IMR-90 (cell line): ENCODE data around the gene DDT.
"Not testable (repeated sequence)": the region's sequence is repeated elsewhere in the genome, so short reads cannot be mapped to it uniquely, and the experiment has no call there.

Source experiments
- BHLHE40 ChIP-seq: fragments of 150-350 bp; IDR thresholded peaks from 2 replicates; pipeline ENCODE4 v1.6.1; 2016; ENCODE audit warnings: mild to moderate bottlenecking, low read depth, low read length
- CTCF ChIP-seq: conservative IDR thresholded peaks from 2 replicates; pipeline ENCODE4 v1.5.1; 2012; ENCODE audit warnings: mild to moderate bottlenecking, low read depth, low read length, improper control_type of control experiment
- ELK1 ChIP-seq: fragments of 150-350 bp; IDR thresholded peaks from 2 replicates; pipeline ENCODE4 v1.6.1; 2016; ENCODE audit warnings: low read depth, mild to moderate bottlenecking, low read length, moderate library complexity, borderline replicate concordance
- FOS ChIP-seq: fragments of 150-350 bp; IDR thresholded peaks from 2 replicates; pipeline ENCODE4 v1.6.1; 2016; ENCODE audit warnings: low read depth, low read length
- MAFK ChIP-seq: IDR thresholded peaks from 2 replicates; pipeline ENCODE4 v1.6.1; 2012; ENCODE audit warnings: low read depth, low read length, improper control_type of control experiment
- MAZ ChIP-seq: IDR thresholded peaks from 2 replicates; pipeline ENCODE4 v1.6.1; 2012; ENCODE audit warnings: low read depth, mild to moderate bottlenecking, low read length, improper control_type of control experiment, moderate library complexity, borderline replicate concordance
- POLR2A ChIP-seq: IDR thresholded peaks from 2 replicates; pipeline ENCODE4 v1.6.1; 2012; ENCODE audit warnings: mild to moderate bottlenecking, low read depth, low read length
- RAD21 ChIP-seq: IDR thresholded peaks from 2 replicates; pipeline ENCODE4 v1.6.1; 2012; ENCODE audit warnings: low read length, improper control_type of control experiment
- RCOR1 ChIP-seq: IDR thresholded peaks from 2 replicates; pipeline ENCODE4 v1.6.1; 2012; ENCODE audit warnings: mild to moderate bottlenecking, low read length, improper control_type of control experiment; ENCODE audit not compliant: insufficient replicate concordance
- RFX5 ChIP-seq: IDR thresholded peaks from 2 replicates; pipeline ENCODE4 v1.8.0; 2012; ENCODE audit warnings: low read depth, mild to moderate bottlenecking, low read length, moderate library complexity
- SMC3 ChIP-seq: fragments of 150-350 bp; IDR thresholded peaks from 2 replicates; pipeline ENCODE4 v1.6.1; 2016; ENCODE audit warnings: low read depth, mild to moderate bottlenecking, antibody characterized with exemption, low read length, moderate library complexity
- USF2 ChIP-seq: fragments of 150-350 bp; IDR thresholded peaks from 2 replicates; pipeline ENCODE4 v1.6.1; 2017; ENCODE audit warnings: mild to moderate bottlenecking, antibody characterized with exemption, low read length, low read depth

GRCh38 chr22:23949764-23950163, 24.5 kb downstream of the DDT start:
- not testable (repeated sequence) for TF ChIP-seq CTCF, SMC3, POLR2A, BHLHE40, ELK1, RAD21, MAFK, RCOR1, RFX5, FOS, MAZ, USF2
